Heart left ventricle (tissue), 13 donors: ENCODE results near the gene TDP2.

Experiments used
- POLR2A ChIP-seq, 2 donors: fragments of 450-650 bp; IDR thresholded peaks; one replicate each; pipeline ENCODE4 v1.6.1; 2017; ENCODE audit warnings: antibody characterized with exemption in 2 of 2, mild to moderate bottlenecking in 2 of 2, moderate library complexity in 2 of 2
- TF ChIP-seq, protein P1 (sequence below), 12 donors: fragments of 200-600 bp; sonication (generic) in 4 of 12; IDR thresholded peaks; one replicate each; pipeline versions ENCODE4 v1.5.0 to v1.8.0; 2018 to 2022; ENCODE audit warnings: antibody characterized with exemption in 12 of 12, mild to moderate bottlenecking in 5 of 12
- donor health status: ischemic (EF 13 %, LVEDD 7.1; RV severe dilation, severe dysfunction).
- donor health status: DM: no; HTN: yes; CAD: no.
- donor health status: DM: no; HTN: no; CAD: no.
- donor health status: ischemic (EF 25% LVEDD 6.9; RV normal size, moderate dysfunction).
- donor health status: ischemic (EF 25% LVEDD 5.7; RV mildly dilated, moderate dysfunction).
- donor health status: ischemic (EF 35%, LVEDD 5.7; RV mildly dilated, moderate dysfunction).
- donor health status: nonischemic (EF 11% LVEDD 7.7; RV severe dilation, severe dysfunction).
- donor health status: DM: yes; HTN: yes; CAD: no.
- donor health status: PGD.
- donor health status: ischemic (EF 29% LVEDD 5.4; RV normal size, mild dysfunction).
- donor health status: nonischemic (EF 23%, LVEDD 6.1; RV moderate dilation, normal function).

- TF ChIP-seq, protein P1, sequence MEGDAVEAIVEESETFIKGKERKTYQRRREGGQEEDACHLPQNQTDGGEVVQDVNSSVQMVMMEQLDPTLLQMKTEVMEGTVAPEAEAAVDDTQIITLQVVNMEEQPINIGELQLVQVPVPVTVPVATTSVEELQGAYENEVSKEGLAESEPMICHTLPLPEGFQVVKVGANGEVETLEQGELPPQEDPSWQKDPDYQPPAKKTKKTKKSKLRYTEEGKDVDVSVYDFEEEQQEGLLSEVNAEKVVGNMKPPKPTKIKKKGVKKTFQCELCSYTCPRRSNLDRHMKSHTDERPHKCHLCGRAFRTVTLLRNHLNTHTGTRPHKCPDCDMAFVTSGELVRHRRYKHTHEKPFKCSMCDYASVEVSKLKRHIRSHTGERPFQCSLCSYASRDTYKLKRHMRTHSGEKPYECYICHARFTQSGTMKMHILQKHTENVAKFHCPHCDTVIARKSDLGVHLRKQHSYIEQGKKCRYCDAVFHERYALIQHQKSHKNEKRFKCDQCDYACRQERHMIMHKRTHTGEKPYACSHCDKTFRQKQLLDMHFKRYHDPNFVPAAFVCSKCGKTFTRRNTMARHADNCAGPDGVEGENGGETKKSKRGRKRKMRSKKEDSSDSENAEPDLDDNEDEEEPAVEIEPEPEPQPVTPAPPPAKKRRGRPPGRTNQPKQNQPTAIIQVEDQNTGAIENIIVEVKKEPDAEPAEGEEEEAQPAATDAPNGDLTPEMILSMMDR (IDR thresholded peaks at IDR 0.05) = no peak
- TF ChIP-seq POLR2A (IDR thresholded peaks at IDR 0.05) = no peak
Observed at GRCh38 chr6:24689964-24690363, 23.3 kb upstream of the TDP2 start.
